Mesothelial cell of epicardium (in vitro differentiated cells): ENCODE results near the gene TPST1. TPM values are rescaled to one million over a fixed set of nuclear protein-coding genes. Genes with fewer than 3 reads are reported as not detected.

Experiments
- DNase-seq, 2 experiments: peaks; one replicate each; pipeline ENCODE4 v3.0.0; 2021; ENCODE audit warnings: low spot score in 2 of 2; ENCODE audit not compliant: unreplicated experiment in 2 of 2
- H3K27ac Mint-ChIP-seq: 2 replicates; pipeline ENCODE4 v1.8.0; 2021; ENCODE audit warnings: mixed read lengths
- H3K27me3 Mint-ChIP-seq: 2 replicates; pipeline ENCODE4 v1.8.0; 2021; ENCODE audit warnings: low read depth, mixed read lengths
- H3K36me3 Mint-ChIP-seq: 2 replicates; pipeline ENCODE4 v1.8.0; 2021; ENCODE audit warnings: mixed read lengths
- H3K4me1 Mint-ChIP-seq: 2 replicates; pipeline ENCODE4 v1.8.0; 2021; ENCODE audit warnings: mixed read lengths
- H3K4me3 Mint-ChIP-seq: 2 replicates; pipeline ENCODE4 v1.8.0; 2021; ENCODE audit warnings: mild to moderate bottlenecking, moderate library complexity, mixed read lengths
- H3K9me3 Mint-ChIP-seq: 2 replicates; pipeline ENCODE4 v1.8.0; 2021; ENCODE audit warnings: mixed read lengths
- CTCF ChIP-seq: fragments of 200-600 bp; sonication (generic); IDR thresholded peaks from one replicate; pipeline ENCODE4 v1.5.0; 2021; ENCODE audit warnings: antibody characterized with exemption; ENCODE audit not compliant: unreplicated experiment
- total RNA-seq: library from RNA; stranded (reverse); gene quantifications from 3 replicates; pipeline ENCODE4 v1.2.1, GENCODE V29; 2021

The TPST1 gene
- total RNA-seq, 1 donor from 2014 or later, result 37.7 TPM

- Mint-ChIP-seq H3K4me1 (peaks cover 26% of the 10 kb centered on the region), H3K9me3 (no peaks in the 10 kb centered on the region), H3K36me3 (no peaks in the 10 kb centered on the region), H3K27ac (peak overlapping the region; percentile 95), H3K4me3 (peak overlapping the region; percentile 88), H3K27me3 (no peaks in the 10 kb centered on the region)
- TF ChIP-seq CTCF, result no peak
- DNase-seq, result no peak
Measured at GRCh38 chr7:66206119-66206933, 1.2 kb downstream of the TPST1 start.

DNA sequence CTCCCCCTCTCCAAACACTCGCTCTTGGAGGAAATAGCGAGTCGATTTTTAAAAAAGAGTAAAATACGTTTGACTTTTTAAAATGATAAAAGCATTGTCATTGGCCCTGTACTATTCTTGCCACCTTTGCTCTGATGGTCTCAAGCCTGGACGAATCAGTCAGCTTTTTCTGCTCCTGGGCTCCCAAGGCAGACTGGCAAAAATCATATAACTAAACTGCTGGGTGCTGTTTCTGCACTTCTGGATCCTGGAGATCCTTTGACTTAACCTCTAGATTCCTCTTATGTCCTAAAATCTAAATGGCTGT is 1.8 kb downstream of the TPST1 start:
- Mint-ChIP-seq H3K27ac (no peak overlapping the region), H3K36me3 (no peaks in the 10 kb centered on the region), H3K27me3 (no peaks in the 10 kb centered on the region), H3K4me1 (peaks cover 26% of the 10 kb centered on the region), H3K4me3 (peak overlapping the region; percentile 88), H3K9me3 (no peaks in the 10 kb centered on the region)
- DNase-seq, result no peak
- TF ChIP-seq CTCF, result no peak

DNA sequence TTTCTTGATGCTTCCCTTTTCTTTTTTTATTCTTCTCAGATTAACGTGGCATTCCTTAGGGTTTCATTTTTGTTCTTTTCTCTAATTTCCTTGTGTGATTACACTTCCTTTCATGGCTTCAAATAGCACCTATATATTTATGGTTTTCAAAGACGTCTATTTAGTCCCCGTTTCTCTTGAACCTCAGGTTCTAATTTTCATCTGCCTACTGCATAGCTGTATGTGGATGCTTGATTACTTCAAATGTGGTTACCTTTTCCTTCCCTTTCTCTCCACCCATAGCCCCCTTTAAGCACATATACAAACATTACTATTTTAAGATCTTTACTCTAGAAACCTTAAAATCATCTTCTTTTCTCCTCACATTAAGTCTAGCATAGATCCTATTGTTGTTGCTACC is 2.4 kb downstream of the TPST1 start:
- DNase-seq, result no peak
- H3K9me3 Mint-ChIP-seq, result no peaks in the 10 kb centered on the region
- no peaks in the 10 kb centered on the region for H3K36me3 Mint-ChIP-seq
- H3K4me1 Mint-ChIP-seq, result peaks cover 27% of the 10 kb centered on the region
- peak overlapping the region; percentile 88 for H3K4me3 Mint-ChIP-seq
- H3K27ac Mint-ChIP-seq, result peak overlapping the region; percentile 8
- H3K27me3 Mint-ChIP-seq, result no peaks in the 10 kb centered on the region
- no peak for TF ChIP-seq CTCF

DNA sequence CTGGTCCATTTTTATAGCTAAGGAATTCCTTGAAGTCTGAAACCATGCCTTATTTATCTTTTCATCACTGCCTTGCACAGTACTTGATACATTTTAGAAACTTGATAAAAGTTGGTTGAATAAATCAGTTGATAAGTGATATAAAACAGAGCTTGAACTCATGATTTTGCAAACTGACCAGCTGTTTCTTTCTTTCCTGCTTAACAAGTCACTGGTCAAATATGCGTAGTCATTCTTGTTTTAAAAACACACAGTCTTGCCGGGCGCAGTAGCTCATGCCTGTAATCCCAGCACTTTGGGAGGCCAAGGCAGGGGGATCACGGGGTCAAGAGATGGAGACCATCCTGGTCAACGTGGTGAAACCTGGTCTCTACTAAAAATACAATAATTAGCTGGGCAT is 6.3 kb downstream of the TPST1 start:
- no peak for DNase-seq
- Mint-ChIP-seq H3K4me1 (peaks cover 23% of the 10 kb centered on the region), H3K27ac (no peak overlapping the region), H3K9me3 (no peaks in the 10 kb centered on the region), H3K36me3 (peaks cover 3% of the 10 kb centered on the region), H3K4me3 (no peak overlapping the region), H3K27me3 (no peaks in the 10 kb centered on the region)
- TF ChIP-seq CTCF, result no peak

GRCh38 chr7:66213637-66214036 is 8.5 kb downstream of the TPST1 start:
- H3K27me3 Mint-ChIP-seq, result no peaks in the 10 kb centered on the region
- H3K4me3 Mint-ChIP-seq, result no peak overlapping the region
- no peak for TF ChIP-seq CTCF
- no peak for DNase-seq
- H3K27ac Mint-ChIP-seq, result no peak overlapping the region
- peaks cover 8% of the 10 kb centered on the region for H3K4me1 Mint-ChIP-seq
- peaks cover 6% of the 10 kb centered on the region for H3K36me3 Mint-ChIP-seq
- peaks cover 3% of the 10 kb centered on the region for H3K9me3 Mint-ChIP-seq
